Measurements from ENCODE around the gene SSC4D.
"Not testable (repeated sequence)": the region's sequence is repeated elsewhere in the genome, so short reads cannot be mapped to it uniquely, and the experiment has no call there.

SSC4D gene

GRCh38 chr7:76395965-76396726, 13.4 kb downstream of the SSC4D start:
- H3K36me3 ChIP-seq (replicated peaks in 1 of 2; ENCODE audit: control insufficient read depth in 2 of 2, insufficient read depth in 2 of 2, low read length in 2 of 2): no peaks in the 10 kb centered on the region
- H3K23ac ChIP-seq (ENCODE audit: low read depth, low read length, poor library complexity): no peak overlapping the region
- no peak overlapping the region for H3K27ac ChIP-seq (replicated peaks; ENCODE audit: low read length)
- no peaks in the 10 kb centered on the region for H3K79me1 ChIP-seq (ENCODE audit: low read depth, low read length)
- H3K18ac ChIP-seq (ENCODE audit: low read length): no peak overlapping the region
- no peak overlapping the region for H4K91ac ChIP-seq (ENCODE audit: low read depth, low read length, poor library complexity)
- no peak overlapping the region for H3K4me2 ChIP-seq (ENCODE audit: insufficient read depth, low read length, poor library complexity, severe bottlenecking)
- no peak for DNase-seq (ENCODE audit: low spot score)
- H3K9ac ChIP-seq (ENCODE audit: low read depth, low read length, poor library complexity): peak overlapping the region; percentile 54
- no peak overlapping the region for H3K14ac ChIP-seq (ENCODE audit: low read length)
- no peak overlapping the region for H2AK5ac ChIP-seq (ENCODE audit: low read depth, low read length)
- peaks cover 7 to 11% of the 10 kb centered on the region in 2 donors for H3K4me1 ChIP-seq (ENCODE audit: control insufficient read depth in 2 of 2, insufficient read depth in 1 of 2, low read depth in 1 of 2, low read length in 2 of 2)
- no peak overlapping the region for H2BK12ac ChIP-seq (ENCODE audit: low read length)
- H2BK5ac ChIP-seq (ENCODE audit: low read length): no peak overlapping the region
- no peak overlapping the region for H2BK15ac ChIP-seq (ENCODE audit: low read length)
- H3K27me3 ChIP-seq (ENCODE audit: control insufficient read depth in 3 of 3, insufficient read depth in 3 of 3, low read depth in 1 of 3, low read length in 3 of 3): peaks cover 0 to 3% (median 0%) of the 10 kb centered on the region in 3 experiments
- no peak overlapping the region for H3K4ac ChIP-seq (ENCODE audit: low read length)
- WGBS, 2 donors (ENCODE audit: extremely low coverage in 2 of 2, insufficient read length in 2 of 2, insufficient replicate concordance in 1 of 2): no CpG with 5 or more reads among the region's 13 CpGs
- peak overlapping the region; percentile 15 for H2AFZ ChIP-seq (ENCODE audit: low read length)
- no peak overlapping the region for H4K8ac ChIP-seq (ENCODE audit: low read depth, low read length)
- no peaks in the 10 kb centered on the region for H3K9me3 ChIP-seq (replicated peaks in 1 of 2; ENCODE audit: control insufficient read depth in 2 of 2, insufficient read depth in 1 of 2, low read depth in 1 of 2, low read length in 2 of 2)
- H3K4me3 ChIP-seq (ENCODE audit: low read length in 2 of 2): no peak overlapping the region
- no peak overlapping the region for H2BK120ac ChIP-seq (ENCODE audit: low read depth, low read length)

DNA sequence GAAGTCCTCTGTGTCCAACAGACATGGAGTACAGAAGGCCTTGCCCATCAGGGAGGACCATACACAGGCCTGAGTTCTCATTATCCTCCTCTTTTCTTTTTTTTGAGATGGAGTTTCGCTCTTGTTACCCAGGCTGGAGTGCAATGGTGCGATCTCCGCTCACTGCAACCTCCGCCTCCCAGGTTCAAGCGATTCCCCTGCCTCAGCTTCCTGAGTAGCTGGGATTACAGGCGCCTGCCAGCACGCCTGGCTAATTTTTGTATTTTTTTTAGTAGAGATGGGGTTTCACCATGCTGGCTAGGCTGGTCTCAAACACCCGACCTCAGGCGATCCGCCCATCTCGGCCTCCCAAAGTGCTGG, 13.9 kb downstream of the SSC4D start:
- not testable (repeated sequence) for H3K79me1 ChIP-seq (ENCODE audit: low read depth, low read length); H3K36me3 ChIP-seq (replicated peaks in 1 of 2; ENCODE audit: control insufficient read depth in 2 of 2, insufficient read depth in 2 of 2, low read length in 2 of 2); H3K18ac ChIP-seq (ENCODE audit: low read length); H2AK5ac ChIP-seq (ENCODE audit: low read depth, low read length); H3K9me3 ChIP-seq (replicated peaks in 1 of 2; ENCODE audit: control insufficient read depth in 2 of 2, insufficient read depth in 1 of 2, low read depth in 1 of 2, low read length in 2 of 2); H3K9ac ChIP-seq (ENCODE audit: low read depth, low read length, poor library complexity); H4K91ac ChIP-seq (ENCODE audit: low read depth, low read length, poor library complexity); DNase-seq (ENCODE audit: low spot score); H2BK15ac ChIP-seq (ENCODE audit: low read length); H3K4me3 ChIP-seq (ENCODE audit: low read length in 2 of 2); H2BK120ac ChIP-seq (ENCODE audit: low read depth, low read length); H2BK5ac ChIP-seq (ENCODE audit: low read length); H3K27ac ChIP-seq (replicated peaks; ENCODE audit: low read length); H3K14ac ChIP-seq (ENCODE audit: low read length); H3K23ac ChIP-seq (ENCODE audit: low read depth, low read length, poor library complexity); H3K4me2 ChIP-seq (ENCODE audit: insufficient read depth, low read length, poor library complexity, severe bottlenecking); H3K27me3 ChIP-seq (ENCODE audit: control insufficient read depth in 3 of 3, insufficient read depth in 3 of 3, low read depth in 1 of 3, low read length in 3 of 3); H3K4ac ChIP-seq (ENCODE audit: low read length); H4K8ac ChIP-seq (ENCODE audit: low read depth, low read length); H2BK12ac ChIP-seq (ENCODE audit: low read length)
- peaks cover 7 to 11% of the 10 kb centered on the region in 2 donors for H3K4me1 ChIP-seq (ENCODE audit: control insufficient read depth in 2 of 2, insufficient read depth in 1 of 2, low read depth in 1 of 2, low read length in 2 of 2)
- peak overlapping the region; percentile 64 for H2AFZ ChIP-seq (ENCODE audit: low read length)
- no CpG with 5 or more reads among the region's 11 CpGs for WGBS, 2 donors (ENCODE audit: extremely low coverage in 2 of 2, insufficient read length in 2 of 2, insufficient replicate concordance in 1 of 2)

- Histone ChIP-seq H3K14ac (ENCODE audit: low read length) (no peak overlapping the region), H2BK12ac (ENCODE audit: low read length) (no peak overlapping the region), H3K18ac (ENCODE audit: low read length) (peak overlapping the region; percentile 45), H3K4me2 (ENCODE audit: insufficient read depth, low read length, poor library complexity, severe bottlenecking) (no peak overlapping the region), H3K4me3 (ENCODE audit: low read length in 2 of 2) (no peak overlapping the region), H2AK5ac (ENCODE audit: low read depth, low read length) (peak overlapping the region; percentile 66), H4K8ac (ENCODE audit: low read depth, low read length) (no peak overlapping the region), H3K9me3 (replicated peaks in 1 of 2; ENCODE audit: control insufficient read depth in 2 of 2, insufficient read depth in 1 of 2, low read depth in 1 of 2, low read length in 2 of 2) (no peaks in the 10 kb centered on the region), H3K4ac (ENCODE audit: low read length) (no peak overlapping the region), H3K23ac (ENCODE audit: low read depth, low read length, poor library complexity) (no peak overlapping the region), H3K9ac (ENCODE audit: low read depth, low read length, poor library complexity) (peak overlapping the region; percentile 32), H3K4me1 (ENCODE audit: control insufficient read depth in 2 of 2, insufficient read depth in 1 of 2, low read depth in 1 of 2, low read length in 2 of 2) (peaks cover 7 to 11% of the 10 kb centered on the region in 2 donors), H3K27ac (replicated peaks; ENCODE audit: low read length) (no peak overlapping the region), H2AFZ (ENCODE audit: low read length) (peak overlapping the region; percentile 64), H3K36me3 (replicated peaks in 1 of 2; ENCODE audit: control insufficient read depth in 2 of 2, insufficient read depth in 2 of 2, low read length in 2 of 2) (no peaks in the 10 kb centered on the region), H2BK5ac (ENCODE audit: low read length) (no peak overlapping the region), H3K79me1 (ENCODE audit: low read depth, low read length) (no peaks in the 10 kb centered on the region), H2BK120ac (ENCODE audit: low read depth, low read length) (no peak overlapping the region), H2BK15ac (ENCODE audit: low read length) (peak overlapping the region; percentile 20), H3K27me3 (ENCODE audit: control insufficient read depth in 3 of 3, insufficient read depth in 3 of 3, low read depth in 1 of 3, low read length in 3 of 3) (peaks cover 0 to 3% (median 0%) of the 10 kb centered on the region in 3 experiments), H4K91ac (ENCODE audit: low read depth, low read length, poor library complexity) (no peak overlapping the region)
- no CpG with 5 or more reads among the region's 9 CpGs for WGBS, 2 donors (ENCODE audit: extremely low coverage in 2 of 2, insufficient read length in 2 of 2, insufficient replicate concordance in 1 of 2)
- no peak for DNase-seq (ENCODE audit: low spot score)
Observed at GRCh38 chr7:76394957-76395356, 14.5 kb downstream of the SSC4D start.

- H3K27ac ChIP-seq (replicated peaks; ENCODE audit: low read length): no peak overlapping the region
- peak overlapping the region; percentile 100 for H2AFZ ChIP-seq (ENCODE audit: low read length)
- peak overlapping the region; percentile 97 for H3K9ac ChIP-seq (ENCODE audit: low read depth, low read length, poor library complexity)
- no peaks in the 10 kb centered on the region for H3K79me1 ChIP-seq (ENCODE audit: low read depth, low read length)
- peak; percentile 79 for DNase-seq (ENCODE audit: low spot score)
- no peak overlapping the region for H4K91ac ChIP-seq (ENCODE audit: low read depth, low read length, poor library complexity)
- peak overlapping the region; percentile 99 for H3K4me2 ChIP-seq (ENCODE audit: insufficient read depth, low read length, poor library complexity, severe bottlenecking)
- peak overlapping the region; percentile 86 for H4K8ac ChIP-seq (ENCODE audit: low read depth, low read length)
- H2BK12ac ChIP-seq (ENCODE audit: low read length): peak overlapping the region; percentile 75
- H3K4ac ChIP-seq (ENCODE audit: low read length): no peak overlapping the region
- no peak overlapping the region for H2BK120ac ChIP-seq (ENCODE audit: low read depth, low read length)
- no CpG with 5 or more reads among the region's 99 CpGs for WGBS, 2 donors (ENCODE audit: extremely low coverage in 2 of 2, insufficient read length in 2 of 2, insufficient replicate concordance in 1 of 2)
- H3K23ac ChIP-seq (ENCODE audit: low read depth, low read length, poor library complexity): peak overlapping the region; percentile 100
- no peaks in the 10 kb centered on the region for H3K27me3 ChIP-seq (ENCODE audit: control insufficient read depth in 3 of 3, insufficient read depth in 3 of 3, low read depth in 1 of 3, low read length in 3 of 3)
- peaks cover 14 to 17% of the 10 kb centered on the region in 2 donors for H3K4me1 ChIP-seq (ENCODE audit: control insufficient read depth in 2 of 2, insufficient read depth in 1 of 2, low read depth in 1 of 2, low read length in 2 of 2)
- H3K14ac ChIP-seq (ENCODE audit: low read length): peak overlapping the region; percentile 94
- peak overlapping the region; percentile 99 for H3K18ac ChIP-seq (ENCODE audit: low read length)
- H2AK5ac ChIP-seq (ENCODE audit: low read depth, low read length): peak overlapping the region; percentile 86
- peak overlapping the region; percentile 62 for H2BK5ac ChIP-seq (ENCODE audit: low read length)
- no peaks in the 10 kb centered on the region for H3K9me3 ChIP-seq (replicated peaks in 1 of 2; ENCODE audit: control insufficient read depth in 2 of 2, insufficient read depth in 1 of 2, low read depth in 1 of 2, low read length in 2 of 2)
- peak overlapping the region; percentile 80 for H2BK15ac ChIP-seq (ENCODE audit: low read length)
- no peaks in the 10 kb centered on the region for H3K36me3 ChIP-seq (replicated peaks in 1 of 2; ENCODE audit: control insufficient read depth in 2 of 2, insufficient read depth in 2 of 2, low read length in 2 of 2)
- H3K4me3 ChIP-seq (ENCODE audit: low read length in 2 of 2): peak overlapping the region; percentile 96 to 97
Observed at GRCh38 chr7:76393116-76394031, 16.1 kb downstream of the SSC4D start.

Data from neuronal stem cell (in vitro differentiated cells).